ENCODE data around the gene MYO7A. TPM values are rescaled to one million over a fixed set of nuclear protein-coding genes. Genes with fewer than 3 reads are reported as not detected.

Gene MYO7A
- total and polyA plus RNA-seq, 2 donors (not counting 1 experiment from before 2014, with no cell fraction given): 0.03 to 0.07 TPM

GRCh38 chr11:77230878-77231605 is 103.0 kb downstream of the MYO7A start:
- Histone ChIP-seq H3K9me3 (ENCODE audit: control extremely low read depth in 1 of 3, control insufficient read depth in 2 of 3, insufficient read depth in 1 of 3, low read length in 2 of 3) (no peaks in the 10 kb centered on the region), H3K4me3 (ENCODE audit: control extremely low read depth in 1 of 5, extremely low read depth in 1 of 5, insufficient read depth in 1 of 5, low read depth in 2 of 5, low read length in 4 of 5) (no peak overlapping the region), H3K36me3 (replicated peaks in 1 of 2; ENCODE audit: control extremely low read depth in 1 of 2, control insufficient read depth in 1 of 2, extremely low read depth in 1 of 2, insufficient read depth in 2 of 2, low read length in 1 of 2) (no peaks in the 10 kb centered on the region), H3K4me2 (replicated peaks; ENCODE audit: low read depth, low read length, poor library complexity, severe bottlenecking) (no peak overlapping the region), H2AFZ (ENCODE audit: insufficient read depth, low read depth, low read length, poor library complexity, severe bottlenecking) (no peak overlapping the region), H3K27ac (ENCODE audit: low read length in 2 of 2) (no peak overlapping the region), H3K9ac (ENCODE audit: low read length) (no peak overlapping the region), H3K79me2 (ENCODE audit: control insufficient read depth, insufficient read depth, low read length) (no peaks in the 10 kb centered on the region), H3K27me3 (replicated peaks in 1 of 4; ENCODE audit: control extremely low read depth in 1 of 4, control insufficient read depth in 3 of 4, insufficient read depth in 4 of 4, low read length in 3 of 4) (peaks cover 0 to 3% (median 0%) of the 10 kb centered on the region in 4 experiments), H4K20me1 (ENCODE audit: control insufficient read depth, insufficient read depth, low read length, poor library complexity, severe bottlenecking) (no peaks in the 10 kb centered on the region), H3K4me1 (ENCODE audit: control insufficient read depth in 2 of 2, insufficient read depth in 2 of 2, low read length in 2 of 2) (no peaks in the 10 kb centered on the region)
- H3K4me1 Mint-ChIP-seq: no peaks in the 10 kb centered on the region
- H3K4me3 Mint-ChIP-seq: no peak overlapping the region
- POLR2A ChIA-PET: no interaction called here
- no peak for DNase-seq
- H3K27me3 Mint-ChIP-seq: peaks cover 18% of the 10 kb centered on the region
- H3K27ac Mint-ChIP-seq: no peak overlapping the region
- no peak for ATAC-seq (ENCODE audit: low read depth)
- 100% methylated on average over 4 of the region's 5 CpGs for WGBS (ENCODE audit: insufficient coverage)
- no peaks in the 10 kb centered on the region for H3K9me3 Mint-ChIP-seq (ENCODE audit: insufficient read depth)
- intact Hi-C loops (cut with micrococcal nuclease): no loop called here
- TF ChIP-seq EZH2 (IDR thresholded peaks at IDR 0.05; ENCODE audit: borderline replicate concordance, insufficient read depth, low read depth, low read length, poor library complexity, severe bottlenecking) (no peak), CTCF (IDR thresholded peaks at IDR 0.05) (no peak)
- CTCF ChIA-PET: no interaction called here

GRCh38 chr11:77231800-77232199 is 103.8 kb downstream of the MYO7A start:
- peaks cover 15% of the 10 kb centered on the region for H3K27me3 Mint-ChIP-seq
- Histone ChIP-seq H3K4me2 (replicated peaks; ENCODE audit: low read depth, low read length, poor library complexity, severe bottlenecking) (no peak overlapping the region), H3K36me3 (replicated peaks in 1 of 2; ENCODE audit: control extremely low read depth in 1 of 2, control insufficient read depth in 1 of 2, extremely low read depth in 1 of 2, insufficient read depth in 2 of 2, low read length in 1 of 2) (no peaks in the 10 kb centered on the region), H3K79me2 (ENCODE audit: control insufficient read depth, insufficient read depth, low read length) (no peaks in the 10 kb centered on the region), H3K4me1 (ENCODE audit: control insufficient read depth in 2 of 2, insufficient read depth in 2 of 2, low read length in 2 of 2) (no peaks in the 10 kb centered on the region), H3K9ac (ENCODE audit: low read length) (no peak overlapping the region), H3K27me3 (replicated peaks in 1 of 4; ENCODE audit: control extremely low read depth in 1 of 4, control insufficient read depth in 3 of 4, insufficient read depth in 4 of 4, low read length in 3 of 4) (peaks cover 0 to 3% (median 0%) of the 10 kb centered on the region in 4 experiments), H3K4me3 (ENCODE audit: control extremely low read depth in 1 of 5, extremely low read depth in 1 of 5, insufficient read depth in 1 of 5, low read depth in 2 of 5, low read length in 4 of 5) (no peak overlapping the region), H2AFZ (ENCODE audit: insufficient read depth, low read depth, low read length, poor library complexity, severe bottlenecking) (no peak overlapping the region), H4K20me1 (ENCODE audit: control insufficient read depth, insufficient read depth, low read length, poor library complexity, severe bottlenecking) (no peaks in the 10 kb centered on the region), H3K27ac (ENCODE audit: low read length in 2 of 2) (no peak overlapping the region), H3K9me3 (ENCODE audit: control extremely low read depth in 1 of 3, control insufficient read depth in 2 of 3, insufficient read depth in 1 of 3, low read length in 2 of 3) (no peaks in the 10 kb centered on the region)
- H3K4me3 Mint-ChIP-seq: no peak overlapping the region
- no peak overlapping the region for H3K27ac Mint-ChIP-seq
- DNase-seq (no peak), ATAC-seq (ENCODE audit: low read depth) (no peak)
- no peaks in the 10 kb centered on the region for H3K4me1 Mint-ChIP-seq
- WGBS (ENCODE audit: insufficient coverage): 83% methylated on average over 1 of the region's 1 CpG
- no peak for TF ChIP-seq CTCF (IDR thresholded peaks at IDR 0.05)
- TF ChIP-seq EZH2 (IDR thresholded peaks at IDR 0.05; ENCODE audit: borderline replicate concordance, insufficient read depth, low read depth, low read length, poor library complexity, severe bottlenecking): no peak
- POLR2A ChIA-PET: no interaction called here
- CTCF ChIA-PET: no interaction called here
- no peaks in the 10 kb centered on the region for H3K9me3 Mint-ChIP-seq (ENCODE audit: insufficient read depth)
- intact Hi-C loops (cut with micrococcal nuclease): no loop called here
